ENCODE measurements around the gene CWF19L1.
"Not testable (repeated sequence)": the region's sequence is repeated elsewhere in the genome, so short reads cannot be mapped to it uniquely, and the experiment has no call there.

The CWF19L1 gene

GRCh38 chr10:100282907-100283306 is 15.5 kb upstream of the CWF19L1 start:
- no peaks in the 10 kb centered on the region for H4K20me1 ChIP-seq (ENCODE audit: insufficient read depth, low read length)
- peaks cover 37% of the 10 kb centered on the region for H3K36me3 ChIP-seq (ENCODE audit: insufficient read depth, low read length)
- H3K79me2 ChIP-seq (ENCODE audit: insufficient read depth, low read length), result peaks cover 14% of the 10 kb centered on the region
- H3K9ac ChIP-seq (ENCODE audit: low read length), result no peak overlapping the region
- no peak overlapping the region for H3K27ac ChIP-seq (ENCODE audit: low read depth, low read length, poor library complexity, severe bottlenecking)
- H2AFZ ChIP-seq (ENCODE audit: low read length), result no peak overlapping the region
- H3K9me2 ChIP-seq (ENCODE audit: low read depth, low read length), result no peaks in the 10 kb centered on the region
- H3K4me3 ChIP-seq (ENCODE audit: low read depth, low read length, poor library complexity, severe bottlenecking), result no peak overlapping the region
- H3K4me2 ChIP-seq (ENCODE audit: low read length), result no peak overlapping the region
- TF ChIP-seq EZH2 (IDR thresholded peaks at IDR 0.05; ENCODE audit: borderline replicate concordance, low read length) (no peak), CTCF (IDR thresholded peaks at IDR 0.05; ENCODE audit: low read length) (no peak)
- H3K27me3 ChIP-seq (ENCODE audit: insufficient read depth, low read length), result no peaks in the 10 kb centered on the region
- H3K4me1 ChIP-seq (ENCODE audit: insufficient read depth, low read length, severe bottlenecking), result peaks cover 19% of the 10 kb centered on the region
- no peaks in the 10 kb centered on the region for H3K9me3 ChIP-seq (ENCODE audit: low read length)
- no peaks in the 10 kb centered on the region for H3F3A ChIP-seq (ENCODE audit: insufficient read depth, low read length)

GRCh38 chr10:100276971-100277370 is 9.5 kb upstream of the CWF19L1 start:
- not testable (repeated sequence) for H3F3A ChIP-seq (ENCODE audit: insufficient read depth, low read length); H3K4me1 ChIP-seq (ENCODE audit: insufficient read depth, low read length, severe bottlenecking); H3K4me2 ChIP-seq (ENCODE audit: low read length); H3K9me3 ChIP-seq (ENCODE audit: low read length); H3K27ac ChIP-seq (ENCODE audit: low read depth, low read length, poor library complexity, severe bottlenecking); H3K79me2 ChIP-seq (ENCODE audit: insufficient read depth, low read length); H3K9ac ChIP-seq (ENCODE audit: low read length); H2AFZ ChIP-seq (ENCODE audit: low read length); H3K4me3 ChIP-seq (ENCODE audit: low read depth, low read length, poor library complexity, severe bottlenecking); H3K9me2 ChIP-seq (ENCODE audit: low read depth, low read length); H4K20me1 ChIP-seq (ENCODE audit: insufficient read depth, low read length); H3K27me3 ChIP-seq (ENCODE audit: insufficient read depth, low read length)
- peaks cover 34% of the 10 kb centered on the region for H3K36me3 ChIP-seq (ENCODE audit: insufficient read depth, low read length)

- no peak overlapping the region for H2AFZ ChIP-seq (ENCODE audit: low read length)
- H3K4me3 ChIP-seq (ENCODE audit: low read depth, low read length, poor library complexity, severe bottlenecking), result peak overlapping the region; percentile 99
- peak overlapping the region; percentile 82 for H3K4me2 ChIP-seq (ENCODE audit: low read length)
- no peaks in the 10 kb centered on the region for H3K9me2 ChIP-seq (ENCODE audit: low read depth, low read length)
- H3K9me3 ChIP-seq (ENCODE audit: low read length), result no peaks in the 10 kb centered on the region
- H3F3A ChIP-seq (ENCODE audit: insufficient read depth, low read length), result no peaks in the 10 kb centered on the region
- H3K36me3 ChIP-seq (ENCODE audit: insufficient read depth, low read length), result no peaks in the 10 kb centered on the region
- no peaks in the 10 kb centered on the region for H3K79me2 ChIP-seq (ENCODE audit: insufficient read depth, low read length)
- peak overlapping the region; percentile 93; the same call in 1 of the 2 replicates for H3K9ac ChIP-seq (ENCODE audit: low read length)
- peaks cover 16% of the 10 kb centered on the region for H3K4me1 ChIP-seq (ENCODE audit: insufficient read depth, low read length, severe bottlenecking)
- TF ChIP-seq CTCF (IDR thresholded peaks at IDR 0.05; ENCODE audit: low read length) (no peak), EZH2 (IDR thresholded peaks at IDR 0.05; ENCODE audit: borderline replicate concordance, low read length) (no peak)
- no peak overlapping the region for H3K27ac ChIP-seq (ENCODE audit: low read depth, low read length, poor library complexity, severe bottlenecking)
- no peaks in the 10 kb centered on the region for H3K27me3 ChIP-seq (ENCODE audit: insufficient read depth, low read length)
- H4K20me1 ChIP-seq (ENCODE audit: insufficient read depth, low read length), result no peaks in the 10 kb centered on the region
Observed at GRCh38 chr10:100265821-100266485, 1.5 kb downstream of the CWF19L1 start.

- H3K79me2 ChIP-seq (ENCODE audit: insufficient read depth, low read length), result no peaks in the 10 kb centered on the region
- peaks cover 49% of the 10 kb centered on the region for H3K36me3 ChIP-seq (ENCODE audit: insufficient read depth, low read length)
- no peaks in the 10 kb centered on the region for H3K27me3 ChIP-seq (ENCODE audit: insufficient read depth, low read length)
- no peak overlapping the region for H2AFZ ChIP-seq (ENCODE audit: low read length)
- no peaks in the 10 kb centered on the region for H3K4me1 ChIP-seq (ENCODE audit: insufficient read depth, low read length, severe bottlenecking)
- no peak overlapping the region for H3K9ac ChIP-seq (ENCODE audit: low read length)
- H4K20me1 ChIP-seq (ENCODE audit: insufficient read depth, low read length), result no peaks in the 10 kb centered on the region
- H3K27ac ChIP-seq (ENCODE audit: low read depth, low read length, poor library complexity, severe bottlenecking), result no peak overlapping the region
- no peak overlapping the region for H3K4me2 ChIP-seq (ENCODE audit: low read length)
- no peak for TF ChIP-seq CTCF (IDR thresholded peaks at IDR 0.05; ENCODE audit: low read length)
- TF ChIP-seq EZH2 (IDR thresholded peaks at IDR 0.05; ENCODE audit: borderline replicate concordance, low read length), result no peak
- no peak overlapping the region for H3K4me3 ChIP-seq (ENCODE audit: low read depth, low read length, poor library complexity, severe bottlenecking)
- H3K9me3 ChIP-seq (ENCODE audit: low read length), result no peaks in the 10 kb centered on the region
- H3F3A ChIP-seq (ENCODE audit: insufficient read depth, low read length), result no peaks in the 10 kb centered on the region
- H3K9me2 ChIP-seq (ENCODE audit: low read depth, low read length), result no peaks in the 10 kb centered on the region
Observed at GRCh38 chr10:100254191-100254590, 13.2 kb downstream of the CWF19L1 start.
